Measurements from ENCODE around the gene URB1. TPM values are rescaled to one million over a fixed set of nuclear protein-coding genes. Genes with fewer than 3 reads are reported as not detected.

Gene URB1
- polyA plus RNA-seq, 2 donors, result 4.6 to 5.5 TPM

- H3K4me3 ChIP-seq (ENCODE audit: low read depth in 1 of 2, low read length in 2 of 2), result no peak overlapping the region
- no peaks in the 10 kb centered on the region for H3K27me3 ChIP-seq (ENCODE audit: control insufficient read depth in 1 of 2, insufficient read depth in 2 of 2, low read length in 2 of 2)
- H3K27ac ChIP-seq (ENCODE audit: low read depth in 2 of 2, low read length in 1 of 2), result peak overlapping the region; percentile 87 to 91
- WGBS, 2 donors, result 80 to 88% methylated on average over 16 of the region's 16 CpGs
- peaks cover 8 to 28% of the 10 kb centered on the region in 2 donors for H3K4me1 ChIP-seq (ENCODE audit: control insufficient read depth in 2 of 2, insufficient read depth in 2 of 2, low read length in 1 of 2)
- peaks cover 18 to 61% of the 10 kb centered on the region in 2 donors for H3K36me3 ChIP-seq (ENCODE audit: control insufficient read depth in 2 of 2, insufficient read depth in 2 of 2, low read length in 1 of 2)
- peaks cover 3% of the 10 kb centered on the region in 2 donors for H3K9me3 ChIP-seq (ENCODE audit: control insufficient read depth in 2 of 2, insufficient read depth in 1 of 2, low read depth in 1 of 2, low read length in 1 of 2)
Observed at GRCh38 chr21:32349333-32349944, 43.4 kb downstream of the URB1 start.

GRCh38 chr21:32348604-32349332 is 44.0 kb downstream of the URB1 start:
- Histone ChIP-seq H3K27ac (ENCODE audit: low read depth in 2 of 2, low read length in 1 of 2) (peak overlapping the region; percentile 87 to 94), H3K36me3 (ENCODE audit: control insufficient read depth in 2 of 2, insufficient read depth in 2 of 2, low read length in 1 of 2) (peaks cover 19 to 62% of the 10 kb centered on the region in 2 donors), H3K4me3 (ENCODE audit: low read depth in 1 of 2, low read length in 2 of 2) (no peak overlapping the region), H3K9me3 (ENCODE audit: control insufficient read depth in 2 of 2, insufficient read depth in 1 of 2, low read depth in 1 of 2, low read length in 1 of 2) (peaks cover 3 to 4% of the 10 kb centered on the region in 2 donors), H3K4me1 (ENCODE audit: control insufficient read depth in 2 of 2, insufficient read depth in 2 of 2, low read length in 1 of 2) (peaks cover 8 to 28% of the 10 kb centered on the region in 2 donors), H3K27me3 (ENCODE audit: control insufficient read depth in 1 of 2, insufficient read depth in 2 of 2, low read length in 2 of 2) (no peaks in the 10 kb centered on the region)
- 55 to 60% methylated on average over 9 of the region's 9 CpGs for WGBS, 2 donors

GRCh38 chr21:32347977-32348376 is 44.8 kb downstream of the URB1 start:
- H3K27me3 ChIP-seq (ENCODE audit: control insufficient read depth in 1 of 2, insufficient read depth in 2 of 2, low read length in 2 of 2), result no peaks in the 10 kb centered on the region
- peak overlapping the region; percentile 87 to 94 for H3K27ac ChIP-seq (ENCODE audit: low read depth in 2 of 2, low read length in 1 of 2)
- H3K36me3 ChIP-seq (ENCODE audit: control insufficient read depth in 2 of 2, insufficient read depth in 2 of 2, low read length in 1 of 2), result peaks cover 15 to 55% of the 10 kb centered on the region in 2 donors
- no peak overlapping the region for H3K4me3 ChIP-seq (ENCODE audit: low read depth in 1 of 2, low read length in 2 of 2)
- H3K9me3 ChIP-seq (ENCODE audit: control insufficient read depth in 2 of 2, insufficient read depth in 1 of 2, low read depth in 1 of 2, low read length in 1 of 2), result peaks cover 3 to 4% of the 10 kb centered on the region in 2 donors
- 66 to 67% methylated on average over 11 of the region's 11 CpGs for WGBS, 2 donors
- peaks cover 8 to 28% of the 10 kb centered on the region in 2 donors for H3K4me1 ChIP-seq (ENCODE audit: control insufficient read depth in 2 of 2, insufficient read depth in 2 of 2, low read length in 1 of 2)

GRCh38 chr21:32347351-32347750 is 45.5 kb downstream of the URB1 start:
- Histone ChIP-seq H3K27ac (ENCODE audit: low read depth in 2 of 2, low read length in 1 of 2) (peak overlapping the region; percentile 87 to 94), H3K36me3 (ENCODE audit: control insufficient read depth in 2 of 2, insufficient read depth in 2 of 2, low read length in 1 of 2) (peaks cover 12 to 49% of the 10 kb centered on the region in 2 donors), H3K27me3 (ENCODE audit: control insufficient read depth in 1 of 2, insufficient read depth in 2 of 2, low read length in 2 of 2) (no peaks in the 10 kb centered on the region), H3K4me3 (ENCODE audit: low read depth in 1 of 2, low read length in 2 of 2) (no peak overlapping the region), H3K4me1 (ENCODE audit: control insufficient read depth in 2 of 2, insufficient read depth in 2 of 2, low read length in 1 of 2) (peaks cover 8 to 24% of the 10 kb centered on the region in 2 donors), H3K9me3 (ENCODE audit: control insufficient read depth in 2 of 2, insufficient read depth in 1 of 2, low read depth in 1 of 2, low read length in 1 of 2) (peaks cover 3 to 4% of the 10 kb centered on the region in 2 donors)
- 94 to 95% methylated on average over 12 of the region's 12 CpGs for WGBS, 2 donors

GRCh38 chr21:32346951-32347350 is 45.9 kb downstream of the URB1 start:
- 94 to 96% methylated on average over 14 of the region's 14 CpGs for WGBS, 2 donors
- no peaks in the 10 kb centered on the region for H3K27me3 ChIP-seq (ENCODE audit: control insufficient read depth in 1 of 2, insufficient read depth in 2 of 2, low read length in 2 of 2)
- no peak overlapping the region for H3K27ac ChIP-seq (ENCODE audit: low read depth in 2 of 2, low read length in 1 of 2)
- no peak overlapping the region for H3K4me3 ChIP-seq (ENCODE audit: low read depth in 1 of 2, low read length in 2 of 2)
- H3K9me3 ChIP-seq (ENCODE audit: control insufficient read depth in 2 of 2, insufficient read depth in 1 of 2, low read depth in 1 of 2, low read length in 1 of 2), result peaks cover 3 to 4% of the 10 kb centered on the region in 2 donors
- H3K4me1 ChIP-seq (ENCODE audit: control insufficient read depth in 2 of 2, insufficient read depth in 2 of 2, low read length in 1 of 2), result peaks cover 8 to 24% of the 10 kb centered on the region in 2 donors
- peaks cover 12 to 46% of the 10 kb centered on the region in 2 donors for H3K36me3 ChIP-seq (ENCODE audit: control insufficient read depth in 2 of 2, insufficient read depth in 2 of 2, low read length in 1 of 2)

- peaks cover 6 to 37% of the 10 kb centered on the region in 2 donors for H3K36me3 ChIP-seq (ENCODE audit: control insufficient read depth in 2 of 2, insufficient read depth in 2 of 2, low read length in 1 of 2)
- WGBS, 2 donors, result 80 to 84% methylated on average over 12 of the region's 12 CpGs
- no peaks in the 10 kb centered on the region for H3K27me3 ChIP-seq (ENCODE audit: control insufficient read depth in 1 of 2, insufficient read depth in 2 of 2, low read length in 2 of 2)
Observed at GRCh38 chr21:32340863-32341848, 51.7 kb downstream of the URB1 start.

GRCh38 chr21:32338209-32338921 is 54.4 kb downstream of the URB1 start:
- 91 to 95% methylated on average over 23 of the region's 23 CpGs for WGBS, 2 donors
- no peaks in the 10 kb centered on the region for H3K27me3 ChIP-seq (ENCODE audit: control insufficient read depth in 1 of 2, insufficient read depth in 2 of 2, low read length in 2 of 2)
- H3K4me1 ChIP-seq (ENCODE audit: control insufficient read depth in 2 of 2, insufficient read depth in 2 of 2, low read length in 1 of 2), result no peaks in the 10 kb centered on the region
- H3K9me3 ChIP-seq (ENCODE audit: control insufficient read depth in 2 of 2, insufficient read depth in 1 of 2, low read depth in 1 of 2, low read length in 1 of 2), result no peaks in the 10 kb centered on the region
- H3K36me3 ChIP-seq (ENCODE audit: control insufficient read depth in 2 of 2, insufficient read depth in 2 of 2, low read length in 1 of 2), result peaks cover 13 to 41% of the 10 kb centered on the region in 2 donors
- H3K27ac ChIP-seq (ENCODE audit: low read depth in 2 of 2, low read length in 1 of 2), result no peak overlapping the region
- no peak overlapping the region for H3K4me3 ChIP-seq (ENCODE audit: low read depth in 1 of 2, low read length in 2 of 2)

More at GRCh38 chr21:32340863-32341848, 51.7 kb downstream of the URB1 start:
- H3K9me3 ChIP-seq (ENCODE audit: control insufficient read depth in 2 of 2, insufficient read depth in 1 of 2, low read depth in 1 of 2, low read length in 1 of 2), result peaks cover 2 to 3% of the 10 kb centered on the region in 2 donors
- H3K27ac ChIP-seq (ENCODE audit: low read depth in 2 of 2, low read length in 1 of 2), result no peak overlapping the region
- H3K4me3 ChIP-seq (ENCODE audit: low read depth in 1 of 2, low read length in 2 of 2), result no peak overlapping the region
- H3K4me1 ChIP-seq (ENCODE audit: control insufficient read depth in 2 of 2, insufficient read depth in 2 of 2, low read length in 1 of 2), result no peaks in the 10 kb centered on the region

GRCh38 chr21:32337206-32337605 is 55.6 kb downstream of the URB1 start:
- H3K27me3 ChIP-seq (ENCODE audit: control insufficient read depth in 1 of 2, insufficient read depth in 2 of 2, low read length in 2 of 2), result no peaks in the 10 kb centered on the region
- 93% methylated on average over 8 of the region's 8 CpGs for WGBS, 2 donors
- no peak overlapping the region for H3K4me3 ChIP-seq (ENCODE audit: low read depth in 1 of 2, low read length in 2 of 2)
- no peaks in the 10 kb centered on the region for H3K9me3 ChIP-seq (ENCODE audit: control insufficient read depth in 2 of 2, insufficient read depth in 1 of 2, low read depth in 1 of 2, low read length in 1 of 2)
- H3K27ac ChIP-seq (ENCODE audit: low read depth in 2 of 2, low read length in 1 of 2), result no peak overlapping the region
- H3K4me1 ChIP-seq (ENCODE audit: control insufficient read depth in 2 of 2, insufficient read depth in 2 of 2, low read length in 1 of 2), result no peaks in the 10 kb centered on the region
- H3K36me3 ChIP-seq (ENCODE audit: control insufficient read depth in 2 of 2, insufficient read depth in 2 of 2, low read length in 1 of 2), result peaks cover 13 to 43% of the 10 kb centered on the region in 2 donors
